ENCODE data around the gene PRDM11. TPM values are rescaled to one million over a fixed set of nuclear protein-coding genes. Genes with fewer than 3 reads are reported as not detected.

PRDM11 gene
- total RNA-seq, 4 donors from 2014 or later = 29.5 to 43.2 (median 33.5) TPM

DNA sequence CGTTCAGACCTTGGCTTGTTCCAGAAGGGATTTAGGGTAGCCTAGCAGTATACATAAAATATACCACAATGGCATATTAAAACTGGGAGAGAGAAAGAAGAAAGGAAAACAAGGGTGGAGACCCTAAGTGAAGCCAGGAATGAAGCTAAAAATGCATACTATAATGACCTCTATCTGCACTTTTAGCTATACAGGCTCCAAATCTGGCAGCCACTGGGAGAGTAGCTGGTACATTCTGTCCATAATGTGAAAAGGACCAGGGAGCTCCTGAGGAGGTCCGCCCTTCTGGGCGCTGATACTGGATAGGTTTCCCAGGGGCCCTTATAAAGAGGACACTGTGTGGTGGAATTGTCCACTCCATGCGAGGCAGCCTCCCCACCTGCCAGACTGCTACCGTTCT, 42.8 kb downstream of the PRDM11 start:
- Histone ChIP-seq H3K4me1 (peaks cover 0 to 9% (median 5%) of the 10 kb centered on the region in 4 donors), H3K36me3 (peaks cover 14 to 59% (median 49%) of the 10 kb centered on the region in 4 donors), H3K27me3 (no peaks in the 10 kb centered on the region), H3K9me3 (no peaks in the 10 kb centered on the region), H3K4me3 (no peak overlapping the region), H3K27ac (replicated peaks in 1 of 4) (no peak overlapping the region)
- WGBS = 92% methylated on average over 5 of the region's 5 CpGs
- DNase-seq (ENCODE audit: extremely low spot score) = no peak
- no peak for TF ChIP-seq EP300 (IDR thresholded peaks at IDR 0.05)
- TF ChIP-seq POLR2A (IDR thresholded peaks at IDR 0.05; ENCODE audit: low read depth) = no peak
- TF ChIP-seq, protein P1, sequence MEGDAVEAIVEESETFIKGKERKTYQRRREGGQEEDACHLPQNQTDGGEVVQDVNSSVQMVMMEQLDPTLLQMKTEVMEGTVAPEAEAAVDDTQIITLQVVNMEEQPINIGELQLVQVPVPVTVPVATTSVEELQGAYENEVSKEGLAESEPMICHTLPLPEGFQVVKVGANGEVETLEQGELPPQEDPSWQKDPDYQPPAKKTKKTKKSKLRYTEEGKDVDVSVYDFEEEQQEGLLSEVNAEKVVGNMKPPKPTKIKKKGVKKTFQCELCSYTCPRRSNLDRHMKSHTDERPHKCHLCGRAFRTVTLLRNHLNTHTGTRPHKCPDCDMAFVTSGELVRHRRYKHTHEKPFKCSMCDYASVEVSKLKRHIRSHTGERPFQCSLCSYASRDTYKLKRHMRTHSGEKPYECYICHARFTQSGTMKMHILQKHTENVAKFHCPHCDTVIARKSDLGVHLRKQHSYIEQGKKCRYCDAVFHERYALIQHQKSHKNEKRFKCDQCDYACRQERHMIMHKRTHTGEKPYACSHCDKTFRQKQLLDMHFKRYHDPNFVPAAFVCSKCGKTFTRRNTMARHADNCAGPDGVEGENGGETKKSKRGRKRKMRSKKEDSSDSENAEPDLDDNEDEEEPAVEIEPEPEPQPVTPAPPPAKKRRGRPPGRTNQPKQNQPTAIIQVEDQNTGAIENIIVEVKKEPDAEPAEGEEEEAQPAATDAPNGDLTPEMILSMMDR (IDR thresholded peaks at IDR 0.05) = no peak
- TF ChIP-seq POLR2AphosphoS5 (IDR thresholded peaks at IDR 0.05) = no peak
- intact Hi-C loops (cut with DNase I) = no loop called here

DNA sequence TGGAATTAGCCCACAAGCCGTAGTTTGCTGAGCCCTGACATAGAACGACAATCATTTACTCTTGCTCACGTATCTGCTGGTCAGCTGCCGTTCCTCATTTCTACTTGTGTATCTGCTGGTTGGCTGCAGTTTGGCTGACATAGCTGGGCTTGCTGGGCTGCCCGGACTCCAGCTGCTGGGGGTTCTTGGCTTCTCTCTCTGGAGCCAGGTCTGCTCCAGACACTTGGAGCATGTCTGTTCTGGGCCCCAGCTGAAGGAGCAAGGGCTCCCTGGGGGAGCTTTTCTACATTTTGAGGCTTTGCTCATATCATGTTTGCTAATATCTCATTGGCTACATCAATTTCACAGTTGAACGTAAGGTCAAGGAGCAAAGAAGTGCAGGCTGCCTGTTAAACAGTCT, 47.3 kb downstream of the PRDM11 start:
- intact Hi-C loops (cut with DNase I) = no loop called here
- H3K9me3 ChIP-seq = no peaks in the 10 kb centered on the region
- peaks cover under 1 to 43% (median 23%) of the 10 kb centered on the region in 4 donors for H3K36me3 ChIP-seq
- H3K4me1 ChIP-seq = peaks cover 0 to 9% (median 0%) of the 10 kb centered on the region in 4 donors
- TF ChIP-seq EP300 (IDR thresholded peaks at IDR 0.05) (no peak), POLR2AphosphoS5 (IDR thresholded peaks at IDR 0.05) (no peak), POLR2A (IDR thresholded peaks at IDR 0.05; ENCODE audit: low read depth) (no peak)
- TF ChIP-seq, protein P1 (IDR thresholded peaks at IDR 0.05) = no peak
- H3K4me3 ChIP-seq = no peak overlapping the region
- no peak for DNase-seq (ENCODE audit: extremely low spot score)
- H3K27me3 ChIP-seq = no peaks in the 10 kb centered on the region
- no peak overlapping the region for H3K27ac ChIP-seq (replicated peaks in 1 of 4)
- WGBS = 60% methylated on average over 6 of the region's 6 CpGs

DNA sequence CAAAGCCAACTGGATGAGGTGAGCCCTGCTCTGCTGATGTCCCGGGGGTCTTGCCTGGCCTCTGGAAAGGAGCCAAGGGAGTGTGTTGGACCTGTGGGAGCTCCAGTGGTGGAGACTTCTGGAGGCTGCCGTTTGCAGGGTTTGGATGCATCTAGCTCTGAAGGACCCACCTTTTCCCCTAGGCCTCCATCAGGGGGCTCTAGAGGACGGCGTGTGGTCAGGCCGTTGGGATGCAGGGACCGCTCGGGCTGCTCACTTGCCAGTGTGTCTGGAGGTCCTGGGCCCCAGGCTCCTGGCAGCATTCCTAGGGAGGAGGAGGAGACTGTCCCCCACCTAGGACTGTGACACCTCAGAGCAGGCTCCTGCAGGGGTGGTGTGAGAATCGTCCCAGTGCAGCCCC, 58.3 kb downstream of the PRDM11 start:
- H3K27ac ChIP-seq (replicated peaks in 1 of 4) = no peak overlapping the region

DNA sequence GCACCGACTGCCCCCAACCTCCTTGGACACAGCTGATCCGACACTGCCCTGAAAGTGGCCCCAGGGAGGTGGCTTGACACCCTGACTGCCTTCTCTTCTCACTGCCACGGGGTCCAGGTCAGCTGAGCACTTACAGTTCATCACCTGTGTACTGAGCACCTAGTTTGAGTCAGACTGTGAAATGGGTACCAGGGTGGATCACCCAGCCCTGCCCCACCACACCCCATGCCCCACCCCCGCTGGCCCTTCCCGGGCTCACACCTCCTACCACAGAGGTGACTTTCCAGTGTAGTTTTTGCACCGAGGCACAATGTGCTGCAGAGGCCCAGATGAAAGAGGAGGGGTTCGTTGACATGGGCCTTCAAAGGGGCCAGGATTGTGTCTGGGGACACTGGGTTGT, 59.5 kb downstream of the PRDM11 start:
- no peak for DNase-seq (ENCODE audit: extremely low spot score)
- intact Hi-C loops (cut with DNase I) = no loop called here
- Histone ChIP-seq H3K27me3 (no peaks in the 10 kb centered on the region), H3K9me3 (no peaks in the 10 kb centered on the region), H3K36me3 (peaks cover 4 to 37% (median 12%) of the 10 kb centered on the region in 4 donors), H3K4me1 (peaks cover 30 to 64% (median 37%) of the 10 kb centered on the region in 4 donors), H3K27ac (replicated peaks in 1 of 4) (no peak overlapping the region), H3K4me3 (no peak overlapping the region)
- 83% methylated on average over 2 of the region's 7 CpGs for WGBS
- TF ChIP-seq POLR2A (IDR thresholded peaks at IDR 0.05; ENCODE audit: low read depth) (no peak), EP300 (IDR thresholded peaks at IDR 0.05) (no peak), POLR2AphosphoS5 (IDR thresholded peaks at IDR 0.05) (no peak)
- TF ChIP-seq, protein P1 (IDR thresholded peaks at IDR 0.05) = no peak

More for the DNA sequence above, 58.3 kb downstream of the PRDM11 start:
- TF ChIP-seq POLR2AphosphoS5 (IDR thresholded peaks at IDR 0.05) = no peak
- TF ChIP-seq, protein P1 (IDR thresholded peaks at IDR 0.05) = peak in 1 of 3 experiments; percentile 19
- Histone ChIP-seq H3K4me3 (no peak overlapping the region), H3K9me3 (no peaks in the 10 kb centered on the region), H3K4me1 (peaks cover 19 to 52% (median 28%) of the 10 kb centered on the region in 4 donors), H3K27me3 (no peaks in the 10 kb centered on the region), H3K36me3 (peaks cover 4 to 39% (median 12%) of the 10 kb centered on the region in 4 donors)
- 73% methylated on average over 8 of the region's 8 CpGs for WGBS
- no peak for DNase-seq (ENCODE audit: extremely low spot score)
- intact Hi-C loops (cut with DNase I) = no loop called here

DNA sequence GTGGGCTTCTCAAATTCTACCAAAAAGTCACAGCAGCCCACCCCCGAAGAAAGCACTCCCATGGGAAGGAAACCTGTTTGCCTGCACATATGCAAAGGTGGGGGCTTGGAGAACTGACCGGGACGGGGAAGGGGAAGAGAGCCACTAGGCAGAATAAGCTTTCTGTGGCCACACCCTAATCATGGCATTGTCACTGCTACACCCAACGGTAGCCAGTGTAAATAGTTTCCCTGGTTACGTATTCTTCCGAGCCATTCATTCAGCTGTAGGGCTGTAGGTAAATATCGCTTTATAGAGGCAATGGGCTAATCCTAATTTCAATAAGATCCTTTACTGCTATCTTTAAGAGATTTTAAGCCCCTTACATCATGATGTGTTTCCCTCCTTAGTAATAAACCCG, 61.7 kb downstream of the PRDM11 start:
- no peak for DNase-seq (ENCODE audit: extremely low spot score)
- H3K36me3 ChIP-seq = peaks cover 8 to 53% (median 22%) of the 10 kb centered on the region in 4 donors
- TF ChIP-seq EP300 (IDR thresholded peaks at IDR 0.05) (no peak), POLR2A (IDR thresholded peaks at IDR 0.05; ENCODE audit: low read depth) (no peak), POLR2AphosphoS5 (IDR thresholded peaks at IDR 0.05) (no peak)
- TF ChIP-seq, protein P1 (IDR thresholded peaks at IDR 0.05) = no peak
- H3K27me3 ChIP-seq = no peaks in the 10 kb centered on the region
- H3K9me3 ChIP-seq = no peaks in the 10 kb centered on the region
- H3K4me1 ChIP-seq = peaks cover 37 to 65% (median 46%) of the 10 kb centered on the region in 4 donors
- H3K27ac ChIP-seq (replicated peaks in 1 of 4) = peak overlapping the region; percentile 83 to 95 (median 89)
- intact Hi-C loops (cut with DNase I) = no loop called here
- no peak overlapping the region for H3K4me3 ChIP-seq
- WGBS = 75% methylated on average over 8 of the region's 8 CpGs
